IMR-90 (cell line): ENCODE results near the gene STAG1. TPM values are rescaled to one million over a fixed set of nuclear protein-coding genes. Genes with fewer than 3 reads are reported as not detected.

Experiments
- ATAC-seq: fragments of 200-7000 bp; cut with Tn5 transposase; 2 replicates; pipeline ENCODE4 v1.9.1; 2020; ENCODE audit warnings: low read depth, mild to moderate bottlenecking, moderate library complexity
- BruUV-seq: library from RNA; stranded (reverse); fragments of 400-500 nt; replicated peaks from 2 replicates; lab custom pipeline; 2021; lab: Mats Ljungman, UMichigan
- CTCF ChIA-PET: fragments of 300-600 bp; formaldehyde crosslinking; extraction: SDS; loops from one replicate; lab custom pipeline; 2021; ENCODE audit warnings: antibody characterized with exemption; lab: Yijun Ruan, JAX
- POLR2A ChIA-PET: fragments of 300-600 bp; sonication (Branson Sonifier 250); formaldehyde crosslinking; loops from one replicate; lab custom pipeline; 2022; ENCODE audit warnings: antibody characterized with exemption; ENCODE audit not compliant: unreplicated experiment; lab: Charles Lee
- DNase-seq: peaks from one replicate; pipeline ENCODE4 v3.0.0; 2013
- H2AFZ ChIP-seq: replicated peaks from 2 replicates; pipeline ENCODE3; 2013; ENCODE audit warnings: low read length, mild to moderate bottlenecking; ENCODE audit not compliant: poor library complexity
- H2AK5ac ChIP-seq: 2 replicates; pipeline ENCODE4 v1.6.1; 2013; ENCODE audit warnings: low read depth, low read length, inconsistent platforms
- H2AK9ac ChIP-seq: replicated peaks from 2 replicates; pipeline ENCODE3; 2013; ENCODE audit warnings: mild to moderate bottlenecking, low read depth, low read length, moderate library complexity; ENCODE audit not compliant: poor library complexity
- H2BK120ac ChIP-seq: 2 replicates; pipeline ENCODE4 v1.6.1; 2013; ENCODE audit warnings: low read depth, low read length, inconsistent platforms
- H2BK15ac ChIP-seq: 3 replicates; pipeline ENCODE4 v1.6.1; 2013; ENCODE audit warnings: low read depth, low read length, inconsistent platforms
- H2BK20ac ChIP-seq: 2 replicates; pipeline ENCODE4 v1.6.1; 2013; ENCODE audit warnings: low read depth, mild to moderate bottlenecking, inconsistent platforms, low read length, moderate library complexity
- H2BK5ac ChIP-seq: 2 replicates; pipeline ENCODE4 v1.6.1; 2013; ENCODE audit warnings: mild to moderate bottlenecking, low read depth, low read length, inconsistent platforms; ENCODE audit not compliant: poor library complexity, severe bottlenecking
- H3K14ac ChIP-seq: replicated peaks from 2 replicates; pipeline ENCODE4 v1.6.1; 2013; ENCODE audit warnings: low read depth, low read length, inconsistent platforms
- H3K18ac ChIP-seq: 2 replicates; pipeline ENCODE4 v1.6.1; 2013; ENCODE audit warnings: low read depth, low read length, control low read depth
- H3K23ac ChIP-seq: 2 replicates; pipeline ENCODE4 v1.6.1; 2013; ENCODE audit warnings: low read depth, low read length, inconsistent platforms
- H3K27ac ChIP-seq: 2 replicates; pipeline ENCODE4 v1.5.1; 2013; ENCODE audit warnings: mild to moderate bottlenecking, control low read depth, low read length; ENCODE audit not compliant: insufficient read depth
- H3K27me3 ChIP-seq: 2 replicates; pipeline ENCODE4 v1.6.1; 2013; ENCODE audit warnings: low read length; ENCODE audit not compliant: control insufficient read depth, insufficient read depth
- H3K36me3 ChIP-seq: 2 replicates; pipeline ENCODE4 v1.6.1; 2013; ENCODE audit warnings: low read length, mixed read lengths; ENCODE audit not compliant: control insufficient read depth, insufficient read depth
- H3K4ac ChIP-seq: 2 replicates; pipeline ENCODE4 v1.6.1; 2013; ENCODE audit warnings: low read depth, low read length, inconsistent platforms
- H3K4me1 ChIP-seq: 2 replicates; pipeline ENCODE4 v1.6.1; 2013; ENCODE audit warnings: low read length, mixed read lengths; ENCODE audit not compliant: control insufficient read depth, insufficient read depth
- H3K4me2 ChIP-seq: 2 replicates; pipeline ENCODE4 v1.6.1; 2013; ENCODE audit warnings: low read depth, mild to moderate bottlenecking, control low read depth, low read length, moderate library complexity
- H3K4me3 ChIP-seq: 2 replicates; pipeline ENCODE4 v1.5.1; 2013; ENCODE audit warnings: low read depth, mild to moderate bottlenecking, control low read depth, low read length, moderate library complexity; ENCODE audit not compliant: insufficient read depth
- H3K56ac ChIP-seq: 2 replicates; pipeline ENCODE4 v1.6.1; 2013; ENCODE audit warnings: low read length, inconsistent platforms; ENCODE audit not compliant: insufficient read depth; ENCODE audit errors: extremely low read depth
- H3K79me1 ChIP-seq, 2 experiments: 2 replicates each; pipeline ENCODE4 v1.6.1; 2013; ENCODE audit warnings: low read length in 2 of 2, inconsistent platforms in 1 of 2, low read depth in 1 of 2
- H3K9ac ChIP-seq: 2 replicates; pipeline ENCODE4 v1.6.1; 2013; ENCODE audit warnings: low read depth, low read length, control low read depth
- H3K9me1 ChIP-seq: 2 replicates; pipeline ENCODE4 v1.6.1; 2013; ENCODE audit warnings: low read length, inconsistent platforms; ENCODE audit not compliant: insufficient read depth
- H3K9me3 ChIP-seq: 2 replicates; pipeline ENCODE4 v1.6.1; 2013; ENCODE audit warnings: low read length; ENCODE audit not compliant: control insufficient read depth, insufficient read depth
- H4K20me1 ChIP-seq: 2 replicates; pipeline ENCODE4 v1.6.1; 2013; ENCODE audit warnings: low read length, inconsistent platforms; ENCODE audit not compliant: insufficient read depth
- H4K5ac ChIP-seq: 2 replicates; pipeline ENCODE4 v1.6.1; 2013; ENCODE audit warnings: mild to moderate bottlenecking, low read depth, low read length, control low read depth
- H4K8ac ChIP-seq, 2 experiments: 2 replicates each; pipeline ENCODE4 v1.6.1; 2013; ENCODE audit warnings: low read depth in 2 of 2, low read length in 2 of 2, control low read depth in 1 of 2, inconsistent platforms in 1 of 2
- H4K91ac ChIP-seq: 2 replicates; pipeline ENCODE4 v1.6.1; 2013; ENCODE audit warnings: low read depth, low read length, inconsistent platforms; ENCODE audit not compliant: insufficient read depth
- ELK1 ChIP-seq: fragments of 150-350 bp; IDR thresholded peaks from 2 replicates; pipeline ENCODE4 v1.6.1; 2016; ENCODE audit warnings: low read depth, mild to moderate bottlenecking, low read length, moderate library complexity, borderline replicate concordance
- MAFK ChIP-seq: IDR thresholded peaks from 2 replicates; pipeline ENCODE4 v1.6.1; 2012; ENCODE audit warnings: low read depth, low read length, improper control_type of control experiment
- MXI1 ChIP-seq: IDR thresholded peaks from 2 replicates; pipeline ENCODE4 v1.6.1; 2012; ENCODE audit warnings: low read depth, mild to moderate bottlenecking, low read length, moderate library complexity, borderline replicate concordance
- RCOR1 ChIP-seq: IDR thresholded peaks from 2 replicates; pipeline ENCODE4 v1.6.1; 2012; ENCODE audit warnings: mild to moderate bottlenecking, low read length, improper control_type of control experiment; ENCODE audit not compliant: insufficient replicate concordance
- WGBS, 2 experiments: methylation state at CpG; one replicate each; pipeline versions ENCODE4 v1.1.5 to v1.1.7; 2013; ENCODE audit warnings: missing lambda C conversion rate in 2 of 2; ENCODE audit not compliant: insufficient read length in 1 of 2; ENCODE audit errors: extremely low coverage in 2 of 2; 5-methylcytosine and 5-hydroxymethylcytosine counted together
- dilution Hi-C: fragments of 300-500 bp; cut with HindIII; formaldehyde crosslinking; loops from one replicate; pipeline ENCODE4 v1.14.3; 2018; ENCODE audit warnings: low sequenced_read_pairs; ENCODE audit not compliant: unreplicated experiment
- in situ Hi-C: fragments of 300-500 bp; cut with MboI; formaldehyde crosslinking; loops from 3 replicates; pipeline ENCODE4 v1.14.3; 2019; ENCODE audit warnings: low sequenced_read_pairs, inconsistent platforms, mixed read lengths
- intact Hi-C: fragments of 100-400 bp; cut with micrococcal nuclease; formaldehyde crosslinking; loops from 2 replicates; pipeline ENCODE4 v1.10.0; 2022
- polyA plus RNA-seq, 3 experiments: library from polyadenylated mRNA; depleted of rRNA; stranded (reverse); fragments of >200 nt; gene quantifications; 2 replicates each; pipeline ENCODE4 v1.2.3, GENCODE V29; 2012; ENCODE audit warnings: low replicate concordance in 1 of 3
- total RNA-seq: library from RNA; depleted of rRNA; stranded (reverse); fragments of >200 nt; gene quantifications from 2 replicates; pipeline ENCODE4 v1.2.3, GENCODE V29; 2012

STAG1 gene
- total and polyA plus RNA-seq, 2 of the 4 experiments (the other 2 are of a cell fraction) = 9.6 to 32.3 TPM

GRCh38 chr3:136735103-136735502 is 17.1 kb downstream of the STAG1 start:
- WGBS, 2 experiments = 100% methylated on average over 1 of the region's 3 CpGs; no CpG with 5 or more reads in 1 of the 2 experiments

More at GRCh38 chr3:136735103-136735502, 17.1 kb downstream of the STAG1 start:
- Histone ChIP-seq H3K14ac (no peak overlapping the region), H3K9ac (no peak overlapping the region), H3K56ac (no peak overlapping the region), H2AFZ (no peak overlapping the region), H3K9me1 (peaks cover 5% of the 10 kb centered on the region; the same call in 1 of the 2 replicates), H3K79me1 (peaks cover 35 to 74% of the 10 kb centered on the region in 2 experiments), H3K27me3 (no peaks in the 10 kb centered on the region), H3K23ac (no peak overlapping the region), H2BK120ac (no peak overlapping the region), H3K18ac (no peak overlapping the region), H2BK5ac (no peak overlapping the region), H4K20me1 (peaks cover 20% of the 10 kb centered on the region), H3K9me3 (no peaks in the 10 kb centered on the region), H3K36me3 (no peaks in the 10 kb centered on the region), H2BK15ac (no peak overlapping the region), H3K4ac (no peak overlapping the region), H2AK5ac (no peak overlapping the region), H2BK20ac (no peak overlapping the region), H3K27ac (no peak overlapping the region), H2AK9ac (no peak overlapping the region), H4K5ac (no peak overlapping the region), H3K4me2 (no peak overlapping the region), H3K4me3 (no peak overlapping the region), H3K4me1 (peaks cover 2% of the 10 kb centered on the region; the same call in 1 of the 2 replicates), H4K91ac (no peak overlapping the region), H4K8ac (no peak overlapping the region)
- dilution Hi-C loops = no loop called here
- ChIA-PET CTCF (no interaction called here), POLR2A (interaction anchor here (0.6 kb wide), 1 partner anchor 437 kb away, joined by 5 read pairs; no protein-coding TSS in a partner anchor)
- ATAC-seq (no peak), DNase-seq (no peak)
- no TSS peak for BruUV-seq
- TF ChIP-seq MAFK = no peak
- TF ChIP-seq MXI1 = no peak
- no peak for TF ChIP-seq RCOR1
- no peak for TF ChIP-seq ELK1
- intact Hi-C loops = no loop called here
- in situ Hi-C loops = no loop called here
